WERI-Rb-1 (cell line): ENCODE measurements around the gene NRP2.

Experiments
- DNase-seq: peaks from one replicate; pipeline ENCODE4 v3.0.0-alpha.2; 2020
- H3K27ac ChIP-seq: fragments of 250-450 bp; sonication (Bioruptor Pico); 2 replicates; pipeline ENCODE4 v1.5.1; 2020; ENCODE audit warnings: mild to moderate bottlenecking, moderate library complexity
- H3K27me3 ChIP-seq: fragments of 250-450 bp; sonication (Bioruptor Pico); 2 replicates; pipeline ENCODE4 v1.5.1; 2021; ENCODE audit warnings: mild to moderate bottlenecking, low read depth, moderate library complexity; ENCODE audit not compliant: insufficient read depth, severe bottlenecking
- H3K36me3 ChIP-seq: fragments of 250-450 bp; sonication (Bioruptor Pico); 2 replicates; pipeline ENCODE4 v1.5.1; 2020; ENCODE audit warnings: mild to moderate bottlenecking, moderate library complexity
- H3K4me3 ChIP-seq: 2 replicates; pipeline ENCODE4 v1.5.1; 2011; ENCODE audit warnings: low read depth, mild to moderate bottlenecking, control low read depth, low read length
- H3K9me3 ChIP-seq: fragments of 250-450 bp; sonication (Bioruptor Pico); 2 replicates; pipeline ENCODE4 v1.5.1; 2021; ENCODE audit warnings: mild to moderate bottlenecking, moderate library complexity; ENCODE audit not compliant: severe bottlenecking
- TF ChIP-seq, protein P1 (sequence below): IDR thresholded peaks from 2 replicates; pipeline ENCODE4 v1.5.1; 2011; ENCODE audit warnings: low read depth, mild to moderate bottlenecking, control low read depth, inconsistent platforms, low read length

The NRP2 gene

DNA sequence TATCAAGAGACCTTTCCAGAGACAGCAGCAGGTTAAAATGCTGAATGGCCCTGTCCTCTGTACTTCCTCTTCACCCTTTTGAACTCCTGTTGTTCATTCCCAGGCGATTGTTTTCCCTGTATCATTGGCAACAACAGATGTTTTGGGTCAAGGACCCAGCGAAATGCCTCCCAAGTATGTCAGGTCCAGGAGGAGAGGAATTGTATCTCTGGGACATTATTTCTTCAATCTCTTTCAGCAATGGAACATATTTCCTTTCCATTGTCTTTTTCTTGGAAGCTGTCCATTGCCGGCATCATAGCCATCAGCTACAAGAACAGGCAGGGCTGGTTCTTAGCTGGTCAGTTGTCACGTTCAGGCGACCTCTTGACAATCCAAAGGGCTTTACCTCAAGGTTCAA, 76.2 kb downstream of the NRP2 start:
- H3K27ac ChIP-seq, result peak overlapping the region; percentile 37
- TF ChIP-seq, protein P1, sequence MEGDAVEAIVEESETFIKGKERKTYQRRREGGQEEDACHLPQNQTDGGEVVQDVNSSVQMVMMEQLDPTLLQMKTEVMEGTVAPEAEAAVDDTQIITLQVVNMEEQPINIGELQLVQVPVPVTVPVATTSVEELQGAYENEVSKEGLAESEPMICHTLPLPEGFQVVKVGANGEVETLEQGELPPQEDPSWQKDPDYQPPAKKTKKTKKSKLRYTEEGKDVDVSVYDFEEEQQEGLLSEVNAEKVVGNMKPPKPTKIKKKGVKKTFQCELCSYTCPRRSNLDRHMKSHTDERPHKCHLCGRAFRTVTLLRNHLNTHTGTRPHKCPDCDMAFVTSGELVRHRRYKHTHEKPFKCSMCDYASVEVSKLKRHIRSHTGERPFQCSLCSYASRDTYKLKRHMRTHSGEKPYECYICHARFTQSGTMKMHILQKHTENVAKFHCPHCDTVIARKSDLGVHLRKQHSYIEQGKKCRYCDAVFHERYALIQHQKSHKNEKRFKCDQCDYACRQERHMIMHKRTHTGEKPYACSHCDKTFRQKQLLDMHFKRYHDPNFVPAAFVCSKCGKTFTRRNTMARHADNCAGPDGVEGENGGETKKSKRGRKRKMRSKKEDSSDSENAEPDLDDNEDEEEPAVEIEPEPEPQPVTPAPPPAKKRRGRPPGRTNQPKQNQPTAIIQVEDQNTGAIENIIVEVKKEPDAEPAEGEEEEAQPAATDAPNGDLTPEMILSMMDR, result no peak
- H3K36me3 ChIP-seq, result no peaks in the 10 kb centered on the region
- DNase-seq, result no peak
- H3K27me3 ChIP-seq, result no peaks in the 10 kb centered on the region
- no peak overlapping the region for H3K4me3 ChIP-seq
- H3K9me3 ChIP-seq, result no peaks in the 10 kb centered on the region

DNA sequence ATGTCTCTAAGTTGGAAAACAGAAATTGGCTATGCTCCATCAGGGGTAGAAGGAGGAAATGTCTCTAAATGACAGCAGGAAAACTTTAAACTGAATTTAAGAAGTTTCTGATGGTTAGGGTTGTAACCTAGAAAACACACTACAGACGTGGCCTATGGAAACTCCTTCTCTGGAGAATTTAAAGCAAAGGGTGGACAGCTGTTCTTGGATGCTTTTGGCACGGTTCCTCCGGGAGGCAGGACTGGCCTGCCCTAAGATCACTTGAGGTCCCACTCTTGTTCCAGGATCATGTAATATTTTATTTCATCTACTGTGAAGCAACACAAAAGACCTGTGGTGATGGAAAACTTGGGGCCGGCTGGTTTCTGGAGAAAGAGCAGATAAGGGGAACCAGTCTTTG, 77.0 kb downstream of the NRP2 start:
- TF ChIP-seq, protein P1, result no peak

DNA sequence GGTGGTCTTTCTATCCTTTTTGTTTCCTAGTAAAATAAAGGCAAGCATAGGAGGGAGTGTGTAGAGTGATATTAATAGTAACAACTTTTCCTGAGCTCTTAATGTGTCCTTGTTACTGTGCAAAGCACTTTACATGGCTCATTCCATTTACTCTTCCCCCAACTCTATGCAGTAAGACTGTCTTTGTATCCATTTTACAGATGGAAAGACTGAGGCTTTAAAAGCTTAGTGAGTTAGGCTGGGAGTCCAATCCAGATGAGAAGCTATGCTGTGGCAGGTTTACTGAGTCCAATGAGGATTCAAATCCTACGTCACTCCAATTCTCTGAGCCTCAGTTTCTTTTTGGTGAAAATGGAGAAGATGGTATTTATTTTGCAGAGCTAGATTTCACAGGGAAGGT, 77.4 kb downstream of the NRP2 start:
- TF ChIP-seq, protein P1, result no peak
- Histone ChIP-seq H3K27me3 (no peaks in the 10 kb centered on the region), H3K36me3 (no peaks in the 10 kb centered on the region), H3K9me3 (no peaks in the 10 kb centered on the region), H3K4me3 (no peak overlapping the region), H3K27ac (peak overlapping the region; percentile 76)
- no peak for DNase-seq

More for the DNA sequence above, 77.0 kb downstream of the NRP2 start:
- peak overlapping the region; percentile 76 for H3K27ac ChIP-seq
- no peaks in the 10 kb centered on the region for H3K36me3 ChIP-seq
- H3K4me3 ChIP-seq, result no peak overlapping the region
- no peaks in the 10 kb centered on the region for H3K27me3 ChIP-seq
- DNase-seq, result no peak
- H3K9me3 ChIP-seq, result no peaks in the 10 kb centered on the region

DNA sequence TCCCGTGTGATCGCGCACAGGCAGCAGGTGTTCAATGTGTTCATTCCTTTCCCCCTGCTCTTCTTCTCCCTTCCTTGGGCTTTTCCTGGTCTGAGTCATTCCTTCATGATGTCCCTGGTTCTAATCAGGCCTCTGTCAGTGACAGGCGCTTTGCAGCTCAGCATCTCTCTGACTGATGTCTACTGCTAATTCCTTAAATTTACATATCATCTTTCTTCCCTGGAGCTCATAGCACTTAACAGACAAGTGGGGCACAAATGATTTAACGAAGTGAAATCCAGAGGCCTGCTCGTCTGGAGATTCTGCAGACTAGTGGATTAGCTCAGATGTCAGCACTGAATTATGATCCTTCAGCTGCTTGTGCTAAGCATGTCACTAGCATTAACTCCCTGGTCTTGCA, 77.9 kb downstream of the NRP2 start:
- H3K27me3 ChIP-seq, result no peaks in the 10 kb centered on the region
- TF ChIP-seq, protein P1, result no peak
- no peak overlapping the region for H3K4me3 ChIP-seq
- peak; percentile 65 for DNase-seq
- H3K36me3 ChIP-seq, result no peaks in the 10 kb centered on the region
- peak overlapping the region; percentile 76 for H3K27ac ChIP-seq
- no peaks in the 10 kb centered on the region for H3K9me3 ChIP-seq

DNA sequence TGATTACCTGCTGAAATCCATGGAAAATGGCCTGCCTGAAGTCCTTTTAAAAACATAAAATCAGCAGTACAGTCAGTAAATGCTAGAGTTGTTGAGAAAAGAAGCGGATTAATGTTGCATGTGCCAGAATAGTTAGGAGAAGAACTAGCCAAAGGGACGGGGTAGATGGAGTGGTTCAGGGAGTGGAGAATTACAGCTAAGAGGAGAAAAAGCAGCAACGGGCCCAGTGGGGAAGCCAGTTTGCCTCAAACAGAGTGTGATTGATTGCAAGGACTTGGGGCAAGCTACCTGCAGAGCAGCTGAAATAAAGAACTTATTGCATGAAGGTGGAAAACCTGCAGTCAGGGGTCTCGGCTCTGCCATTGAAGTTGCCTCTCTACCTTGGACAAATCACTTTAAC, 79.1 kb downstream of the NRP2 start:
- no peaks in the 10 kb centered on the region for H3K9me3 ChIP-seq
- H3K27me3 ChIP-seq, result no peaks in the 10 kb centered on the region
- TF ChIP-seq, protein P1, result no peak
- 0 out of 2 replicates have a peak, but pooled peaks cover 2% of the 10 kb centered on the region for H3K36me3 ChIP-seq
- no peak overlapping the region for H3K4me3 ChIP-seq
- H3K27ac ChIP-seq, result peak overlapping the region; percentile 76
- DNase-seq, result no peak

DNA sequence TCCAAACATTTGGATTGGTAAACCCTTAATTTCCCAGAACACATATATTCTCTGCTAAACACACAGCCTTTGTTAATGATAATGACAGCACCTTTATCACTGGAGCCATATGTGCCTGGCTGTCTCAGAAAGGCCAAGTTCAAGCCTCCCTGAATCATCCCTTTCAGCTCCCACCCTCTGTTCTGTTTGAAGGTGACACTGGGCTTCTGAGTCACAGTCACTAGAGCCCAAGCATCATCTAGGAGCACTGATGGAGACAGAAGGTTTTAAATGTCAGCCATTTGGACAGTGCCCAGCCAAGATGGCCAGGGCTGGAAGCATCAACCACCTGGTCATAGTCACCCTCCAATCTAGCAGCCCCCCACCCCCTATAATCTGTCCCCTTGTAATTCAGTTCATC, 80.6 kb downstream of the NRP2 start:
- peak overlapping the region; percentile 68 for H3K27ac ChIP-seq

More for the DNA sequence above, 80.6 kb downstream of the NRP2 start:
- H3K9me3 ChIP-seq, result no peaks in the 10 kb centered on the region
- H3K4me3 ChIP-seq, result no peak overlapping the region
- H3K27me3 ChIP-seq, result no peaks in the 10 kb centered on the region
- DNase-seq, result no peak
- TF ChIP-seq, protein P1, result no peak
- H3K36me3 ChIP-seq, result 0 out of 2 replicates have a peak, but pooled peaks cover 2% of the 10 kb centered on the region
